Hepatocyte (in vitro differentiated cells): ENCODE measurements around the gene TMEM203. TPM values are rescaled to one million over a fixed set of nuclear protein-coding genes. Genes with fewer than 3 reads are reported as not detected.

Experiments used
- DNase-seq: peaks from one replicate; pipeline ENCODE4 v3.0.0-alpha.2; 2016; ENCODE audit warnings: low spot score
- H2AFZ ChIP-seq: fragments of 200-600 bp; sonication (generic); 2 replicates; pipeline ENCODE4 v1.6.0; 2016; ENCODE audit warnings: antibody characterized with exemption, mild to moderate bottlenecking
- H3K27ac ChIP-seq: fragments of 200-600 bp; sonication (generic); 2 replicates; pipeline ENCODE4 v1.5.1; 2016; ENCODE audit warnings: mild to moderate bottlenecking
- H3K27me3 ChIP-seq: fragments of 200-600 bp; sonication (generic); 2 replicates; pipeline ENCODE4 v1.6.1; 2016
- H3K36me3 ChIP-seq: fragments of 200-600 bp; sonication (generic); replicated peaks from 2 replicates; pipeline ENCODE4 v1.5.1; 2016; ENCODE audit warnings: low read depth; ENCODE audit not compliant: insufficient read depth
- H3K4me1 ChIP-seq: fragments of 200-600 bp; sonication (generic); 2 replicates; pipeline ENCODE4 v1.5.1; 2016; ENCODE audit warnings: mild to moderate bottlenecking, moderate library complexity; ENCODE audit not compliant: insufficient read depth
- H3K4me2 ChIP-seq: fragments of 200-600 bp; sonication (generic); 2 replicates; pipeline ENCODE4 v1.6.0; 2016
- H3K4me3 ChIP-seq: fragments of 200-600 bp; sonication (generic); 2 replicates; pipeline ENCODE4 v1.5.1; 2016; ENCODE audit warnings: mild to moderate bottlenecking
- H3K79me2 ChIP-seq: fragments of 200-600 bp; sonication (generic); 2 replicates; pipeline ENCODE4 v1.6.0; 2017; ENCODE audit warnings: mild to moderate bottlenecking
- H3K9me2 ChIP-seq: fragments of 200-600 bp; sonication (generic); replicated peaks from 2 replicates; pipeline ENCODE4 v1.6.0; 2017; ENCODE audit warnings: mild to moderate bottlenecking; ENCODE audit not compliant: insufficient read depth
- H3K9me3 ChIP-seq: fragments of 200-600 bp; sonication (generic); 2 replicates; pipeline ENCODE4 v1.5.1; 2016; ENCODE audit warnings: low read depth, mild to moderate bottlenecking
- H4K20me1 ChIP-seq: fragments of 200-600 bp; sonication (generic); 2 replicates; pipeline ENCODE4 v1.6.0; 2016; ENCODE audit warnings: mild to moderate bottlenecking; ENCODE audit not compliant: insufficient read depth, poor library complexity, severe bottlenecking
- EZH2 ChIP-seq: fragments of 200-600 bp; sonication (generic); IDR thresholded peaks from 2 replicates; pipeline ENCODE4 v1.6.1; 2016; ENCODE audit warnings: antibody characterized with exemption, mild to moderate bottlenecking, borderline replicate concordance
- EZH2phosphoT487 ChIP-seq: fragments of 200-600 bp; sonication (generic); IDR thresholded peaks from one replicate; pipeline ENCODE4 v1.6.1; 2018; ENCODE audit warnings: antibody characterized with exemption, mild to moderate bottlenecking, low read depth, moderate library complexity; ENCODE audit not compliant: unreplicated experiment, severe bottlenecking
- WGBS: methylation state at CpG from one replicate; pipeline ENCODE4 v1.1.6; 2016; ENCODE audit warnings: low lambda C conversion rate; ENCODE audit errors: missing lambda C conversion rate; 5-methylcytosine and 5-hydroxymethylcytosine counted together
- polyA plus RNA-seq: library from polyadenylated mRNA; unstranded; fragments of >200 nt; fragmentation: Nextera tagmentation; extraction: Ambion mirVana; gene quantifications from 2 replicates; pipeline ENCODE4 v1.2.1, GENCODE V29; 2016
- total RNA-seq: library from RNA; depleted of rRNA; stranded (reverse); fragments of >200 nt; gene quantifications from 2 replicates; pipeline ENCODE4 v1.2.3, GENCODE V29; 2014
- TF ChIP-seq, protein P1 (sequence below): fragments of 200-600 bp; sonication (generic); IDR thresholded peaks from 2 replicates; pipeline ENCODE4 v1.5.1; 2016; ENCODE audit warnings: antibody characterized with exemption, mild to moderate bottlenecking; ENCODE audit not compliant: poor library complexity

The TMEM203 gene
- total and polyA plus RNA-seq, 2 experiments from 2014 or later, result 37.6 to 60.7 TPM

DNA sequence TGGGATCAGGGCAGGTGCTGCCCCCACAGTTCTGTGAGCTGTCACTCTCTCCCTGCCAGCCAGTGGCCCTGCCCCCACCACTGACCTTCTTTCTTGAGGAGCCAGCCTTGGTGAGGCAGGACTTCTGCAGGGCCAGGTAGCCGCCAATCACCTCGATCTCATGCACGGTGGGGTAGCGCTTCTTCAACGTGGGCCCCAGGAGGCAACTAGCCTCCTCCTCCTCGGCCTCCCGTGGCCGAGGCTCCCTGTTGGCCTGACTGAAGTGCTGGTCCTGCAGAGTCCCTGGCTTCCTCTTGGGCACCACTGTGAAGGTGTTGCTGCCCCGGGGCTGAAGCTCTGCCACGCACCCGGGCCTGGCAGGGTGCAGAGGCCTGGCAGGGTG, 6.6 kb downstream of the TMEM203 start:
- Histone ChIP-seq H3K79me2 (peaks cover 85% of the 10 kb centered on the region), H3K27ac (peak overlapping the region; percentile 74), H3K4me3 (peak overlapping the region; percentile 36), H3K4me1 (peaks cover 54% of the 10 kb centered on the region), H3K36me3 (no peaks in the 10 kb centered on the region), H3K9me3 (no peaks in the 10 kb centered on the region), H3K9me2 (no peaks in the 10 kb centered on the region), H2AFZ (no peak overlapping the region), H3K27me3 (no peaks in the 10 kb centered on the region), H4K20me1 (peaks cover 53% of the 10 kb centered on the region), H3K4me2 (peak overlapping the region; percentile 99)
- no peak for DNase-seq
- WGBS, result 81% methylated on average over 11 of the region's 11 CpGs
- TF ChIP-seq EZH2, result no peak
- TF ChIP-seq, protein P1, sequence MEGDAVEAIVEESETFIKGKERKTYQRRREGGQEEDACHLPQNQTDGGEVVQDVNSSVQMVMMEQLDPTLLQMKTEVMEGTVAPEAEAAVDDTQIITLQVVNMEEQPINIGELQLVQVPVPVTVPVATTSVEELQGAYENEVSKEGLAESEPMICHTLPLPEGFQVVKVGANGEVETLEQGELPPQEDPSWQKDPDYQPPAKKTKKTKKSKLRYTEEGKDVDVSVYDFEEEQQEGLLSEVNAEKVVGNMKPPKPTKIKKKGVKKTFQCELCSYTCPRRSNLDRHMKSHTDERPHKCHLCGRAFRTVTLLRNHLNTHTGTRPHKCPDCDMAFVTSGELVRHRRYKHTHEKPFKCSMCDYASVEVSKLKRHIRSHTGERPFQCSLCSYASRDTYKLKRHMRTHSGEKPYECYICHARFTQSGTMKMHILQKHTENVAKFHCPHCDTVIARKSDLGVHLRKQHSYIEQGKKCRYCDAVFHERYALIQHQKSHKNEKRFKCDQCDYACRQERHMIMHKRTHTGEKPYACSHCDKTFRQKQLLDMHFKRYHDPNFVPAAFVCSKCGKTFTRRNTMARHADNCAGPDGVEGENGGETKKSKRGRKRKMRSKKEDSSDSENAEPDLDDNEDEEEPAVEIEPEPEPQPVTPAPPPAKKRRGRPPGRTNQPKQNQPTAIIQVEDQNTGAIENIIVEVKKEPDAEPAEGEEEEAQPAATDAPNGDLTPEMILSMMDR, result no peak
- no peak for TF ChIP-seq EZH2phosphoT487

DNA sequence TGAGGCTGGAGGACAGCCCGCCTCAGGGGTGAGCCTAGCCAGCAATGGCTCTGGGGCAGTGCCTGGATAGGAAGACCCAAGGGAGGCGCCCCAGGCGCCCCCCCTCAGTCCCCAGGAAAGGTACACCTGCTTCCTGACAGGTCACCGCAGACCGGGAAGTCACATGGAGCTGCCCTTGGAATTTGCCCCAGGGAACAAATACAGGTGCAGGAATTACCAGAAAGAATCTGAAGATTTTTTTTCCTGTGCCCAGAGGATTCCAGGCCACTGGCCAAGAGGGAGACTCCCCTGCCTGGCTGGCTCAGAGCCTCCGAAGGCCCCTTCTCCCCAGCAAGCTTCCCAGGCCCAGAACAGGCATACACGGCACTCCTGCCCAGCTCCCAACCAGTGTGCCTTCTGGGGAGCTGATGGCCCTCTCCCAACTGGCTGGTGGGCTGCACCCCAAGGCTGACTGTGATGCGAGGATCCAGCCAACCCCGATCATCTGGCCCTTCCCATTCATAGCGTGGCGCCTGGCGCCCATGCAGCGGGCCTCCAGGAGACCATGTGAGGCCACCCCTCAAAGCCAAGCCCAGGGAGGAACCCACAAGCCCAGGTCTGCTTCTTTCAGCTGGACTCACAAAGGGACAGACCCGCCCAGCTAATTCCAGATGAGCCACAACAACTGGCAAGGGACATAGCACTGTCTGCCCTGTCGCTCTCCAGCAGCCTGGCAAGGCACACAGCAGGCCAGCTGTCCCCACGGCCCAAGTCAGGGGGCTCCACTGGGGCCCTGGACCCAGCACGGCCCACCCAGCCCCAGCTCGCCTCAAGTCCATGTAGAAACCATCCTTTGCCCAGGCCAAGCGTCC, 7.2 kb downstream of the TMEM203 start:
- Histone ChIP-seq H3K79me2 (peaks cover 85% of the 10 kb centered on the region), H2AFZ (no peak overlapping the region), H3K9me3 (no peaks in the 10 kb centered on the region), H3K9me2 (no peaks in the 10 kb centered on the region), H3K4me3 (peak overlapping the region; percentile 36), H3K4me1 (peaks cover 52% of the 10 kb centered on the region), H4K20me1 (peaks cover 59% of the 10 kb centered on the region), H3K4me2 (peak overlapping the region; percentile 99), H3K27me3 (no peaks in the 10 kb centered on the region), H3K36me3 (no peaks in the 10 kb centered on the region), H3K27ac (peak overlapping the region; percentile 74)
- TF ChIP-seq EZH2, result no peak
- TF ChIP-seq, protein P1, result no peak
- TF ChIP-seq EZH2phosphoT487, result no peak
- DNase-seq, result peak; percentile 71
- WGBS, result 83% methylated on average over 17 of the region's 19 CpGs

DNA sequence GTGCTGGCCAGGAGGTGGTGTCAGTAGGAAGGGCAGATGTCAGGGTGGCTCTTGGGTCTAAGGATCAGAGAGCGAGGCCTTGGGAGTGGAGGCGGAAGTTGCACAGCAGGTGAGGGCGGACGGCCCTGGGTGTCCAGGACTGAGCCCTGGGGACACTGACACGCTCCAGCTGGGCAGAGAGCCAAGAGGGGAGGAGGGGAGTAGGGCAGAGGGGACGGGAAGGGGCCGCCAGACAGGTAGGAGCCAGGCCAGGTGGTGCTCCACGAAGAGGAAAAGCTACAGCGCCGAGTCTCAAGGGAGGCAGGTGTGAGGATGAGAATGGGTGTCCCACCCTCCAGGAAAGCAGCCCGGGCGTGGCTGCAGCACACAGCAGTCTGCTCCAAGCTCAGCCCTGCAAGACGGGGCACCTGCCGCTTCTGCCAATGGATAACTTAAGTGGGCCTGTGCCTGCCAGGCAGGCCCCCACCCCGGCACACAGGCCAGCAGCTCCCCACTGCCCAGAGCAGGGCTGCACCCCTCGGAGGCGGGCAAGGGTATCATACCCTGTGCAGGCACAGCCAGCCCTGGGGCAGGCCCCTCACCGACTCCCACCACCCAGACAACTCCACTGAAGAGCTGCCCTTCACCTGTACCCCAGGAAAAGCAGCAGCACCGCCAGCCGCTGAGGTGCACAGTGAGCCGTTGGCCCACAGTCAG, 9.8 kb downstream of the TMEM203 start:
- Histone ChIP-seq H3K79me2 (peaks cover 91% of the 10 kb centered on the region), H3K4me2 (peak overlapping the region; percentile 99), H3K4me3 (no peak overlapping the region), H3K27me3 (no peaks in the 10 kb centered on the region), H4K20me1 (peaks cover 65% of the 10 kb centered on the region), H3K27ac (peak overlapping the region; percentile 58), H3K9me2 (no peaks in the 10 kb centered on the region), H3K4me1 (peaks cover 44% of the 10 kb centered on the region), H2AFZ (no peak overlapping the region), H3K9me3 (no peaks in the 10 kb centered on the region), H3K36me3 (no peaks in the 10 kb centered on the region)
- TF ChIP-seq, protein P1, result no peak
- TF ChIP-seq EZH2phosphoT487, result no peak
- DNase-seq, result peak; percentile 65
- WGBS, result 81% methylated on average over 18 of the region's 21 CpGs
